Measurements from ENCODE around the gene RGS7.
"Not testable (repeated sequence)": the region's sequence is repeated elsewhere in the genome, so short reads cannot be mapped to it uniquely, and the experiment has no call there.

Gene RGS7

DNA sequence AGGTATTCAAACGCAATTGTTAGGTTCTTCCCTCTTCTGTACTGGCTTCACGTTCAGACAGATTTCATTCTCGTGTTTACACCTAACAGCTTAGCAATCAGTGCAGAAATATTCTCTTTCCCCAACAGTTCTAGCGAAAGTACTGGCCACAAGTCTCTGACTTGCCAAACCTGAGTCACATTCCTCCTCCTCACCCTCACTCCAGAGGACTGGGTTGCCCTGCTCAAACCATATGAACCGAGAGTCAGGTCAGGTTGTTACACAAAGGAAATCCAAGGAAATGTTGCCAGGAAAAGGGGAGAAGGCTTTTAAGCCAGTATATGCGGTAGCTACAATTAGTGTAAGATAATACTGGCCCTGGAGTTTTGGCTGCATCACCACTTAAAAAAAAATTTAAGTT, 282.5 kb downstream of the RGS7 start:
- no peak for DNase-seq

DNA sequence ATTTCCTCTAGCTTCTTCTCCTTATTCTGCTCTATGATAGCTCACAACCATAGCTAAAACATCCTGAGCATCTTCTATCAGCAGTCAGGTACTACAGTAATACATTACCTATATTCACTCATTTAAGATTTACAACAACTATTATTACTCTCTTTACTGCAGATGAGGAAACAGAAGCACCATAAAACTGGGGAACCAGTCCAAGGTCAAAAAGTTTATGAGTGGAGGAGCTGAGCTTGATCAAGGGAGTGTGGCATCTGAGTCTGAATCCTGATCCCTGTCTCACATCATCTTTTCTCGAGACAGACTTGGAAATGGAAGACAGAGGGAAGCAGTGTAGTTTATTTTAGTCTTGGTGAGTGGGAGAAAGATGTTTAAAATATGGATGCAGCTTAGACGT, 288.6 kb downstream of the RGS7 start:
- DNase-seq, result no peak

DNA sequence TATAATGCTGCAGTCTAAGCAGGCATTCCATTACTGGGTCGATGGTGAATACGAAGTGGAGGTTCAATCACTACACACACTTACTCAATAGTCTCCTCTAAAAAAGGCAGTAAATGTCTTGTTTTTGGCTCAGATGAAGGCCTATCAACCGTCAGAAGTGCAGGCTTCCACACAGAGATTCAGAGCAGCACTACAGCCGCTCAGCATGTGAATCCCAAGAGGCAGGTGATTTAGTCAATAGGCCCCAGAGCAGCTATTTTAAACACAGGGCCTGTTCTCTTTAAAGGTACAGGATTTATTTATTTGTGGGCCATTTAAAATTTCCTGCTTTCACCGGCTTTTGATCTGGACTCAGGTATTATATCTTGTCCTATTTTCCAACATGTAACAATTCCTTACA, 293.7 kb downstream of the RGS7 start:
- no peak for DNase-seq

DNA sequence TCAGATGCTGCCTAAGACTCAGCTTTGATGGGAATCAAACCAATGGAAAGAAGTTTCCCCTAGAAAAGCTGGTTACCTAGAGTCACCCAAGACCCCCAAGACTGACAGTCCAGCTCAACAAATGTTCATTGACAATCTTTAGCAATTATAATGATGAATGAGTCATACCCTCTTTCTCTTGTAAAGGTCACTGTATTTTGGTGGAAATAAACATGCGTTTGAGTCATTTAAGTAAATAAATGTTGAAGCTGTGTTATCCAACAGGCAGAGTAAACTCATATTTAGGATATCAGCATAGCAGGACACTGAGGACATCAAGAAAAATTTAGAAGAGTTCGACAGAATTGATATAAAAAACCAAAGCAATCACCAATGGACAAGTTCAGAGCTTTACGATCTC, 295.9 kb downstream of the RGS7 start:
- no peak for DNase-seq

DNA sequence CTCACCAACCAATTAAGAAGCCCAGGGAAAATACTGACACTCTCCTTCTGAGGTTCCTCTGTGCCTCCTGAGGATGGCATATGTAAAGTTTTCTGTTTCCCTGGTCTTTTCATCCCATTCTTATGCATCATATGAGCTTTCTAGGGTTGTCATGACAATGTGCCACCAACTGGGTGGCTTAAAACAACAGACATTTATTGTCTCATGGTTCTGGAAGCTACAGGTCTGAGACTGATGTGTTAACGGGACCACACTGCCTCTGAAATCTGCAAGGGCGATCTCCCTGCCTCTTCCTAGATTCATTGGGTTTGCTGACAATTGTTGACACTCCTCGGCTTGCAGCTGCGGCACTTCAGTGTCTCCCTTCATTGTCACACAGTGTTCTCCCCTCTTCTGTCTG, 308.4 kb downstream of the RGS7 start:
- no peak for DNase-seq

DNA sequence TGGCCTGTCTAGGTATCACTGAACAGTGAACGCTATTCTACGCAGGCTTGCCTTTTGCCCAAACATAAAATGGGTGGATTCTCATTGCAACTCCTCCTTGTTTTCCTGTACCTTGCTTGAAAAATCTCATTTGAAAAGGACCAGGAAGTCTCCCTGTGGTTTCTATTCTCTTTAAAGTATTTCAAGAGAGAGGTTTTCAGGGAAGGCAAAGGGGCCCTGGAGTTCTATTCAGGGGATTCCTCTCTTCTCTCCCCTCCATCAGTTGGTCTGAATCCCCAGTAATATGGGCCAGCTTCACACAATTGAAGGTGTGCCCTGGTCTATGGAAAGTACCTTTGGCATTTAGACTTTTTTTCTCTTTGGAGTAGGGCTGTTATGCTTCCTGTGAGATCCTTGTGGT, 311.3 kb downstream of the RGS7 start:
- DNase-seq, result no peak

DNA sequence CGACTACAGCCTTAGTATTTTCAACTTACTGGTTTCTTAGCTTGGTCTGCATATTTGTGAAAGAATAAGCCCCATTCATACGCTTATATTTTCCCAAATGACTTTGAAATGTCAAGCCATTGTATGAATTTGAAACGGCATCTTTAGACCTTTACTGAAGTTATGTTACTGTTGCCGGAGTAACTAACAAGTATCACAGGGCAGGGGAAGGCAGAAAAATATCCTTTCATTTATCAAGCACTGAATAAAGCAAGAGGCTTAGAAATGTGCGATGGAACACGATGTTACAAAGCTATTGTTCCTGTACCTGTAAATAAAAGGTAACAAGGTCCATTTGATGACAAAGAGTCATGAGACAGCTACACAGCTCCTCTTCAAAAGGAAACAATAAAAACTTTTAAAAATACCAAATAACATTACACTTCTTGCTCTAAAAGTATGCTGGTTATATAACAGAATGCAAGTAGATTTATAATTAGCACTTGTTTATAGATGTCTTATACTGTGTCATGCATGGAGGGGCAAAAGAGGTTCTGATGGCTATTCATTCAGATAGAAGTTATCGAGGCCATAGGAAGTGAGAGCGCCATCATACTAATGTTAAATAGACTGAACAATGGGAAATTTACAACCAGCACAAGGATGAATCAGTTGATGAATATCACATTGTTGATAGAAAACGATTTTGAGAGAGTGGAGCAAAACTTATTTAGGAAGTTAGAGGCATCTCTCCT, 322.6 kb downstream of the RGS7 start:
- DNase-seq, result no peak

DNA sequence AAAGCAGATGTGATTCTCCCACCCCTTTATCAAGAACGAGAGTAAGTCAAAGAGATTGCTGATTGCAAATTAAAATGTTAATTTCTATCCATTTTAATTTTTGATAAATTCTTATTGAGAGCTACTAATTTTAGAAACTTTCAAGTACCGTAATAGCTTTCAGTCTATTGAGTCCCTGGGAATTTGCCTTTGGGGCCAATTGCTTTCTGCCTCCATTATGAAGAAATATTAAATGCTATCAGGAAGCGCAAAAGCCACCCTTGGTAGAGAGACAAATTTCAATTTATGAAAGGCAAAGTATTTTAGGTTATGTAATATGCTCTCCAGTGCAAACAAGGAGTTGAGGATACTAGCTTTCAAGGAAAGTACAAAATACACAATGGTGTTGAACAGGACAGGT, 332.2 kb downstream of the RGS7 start:
- no peak for DNase-seq

DNA sequence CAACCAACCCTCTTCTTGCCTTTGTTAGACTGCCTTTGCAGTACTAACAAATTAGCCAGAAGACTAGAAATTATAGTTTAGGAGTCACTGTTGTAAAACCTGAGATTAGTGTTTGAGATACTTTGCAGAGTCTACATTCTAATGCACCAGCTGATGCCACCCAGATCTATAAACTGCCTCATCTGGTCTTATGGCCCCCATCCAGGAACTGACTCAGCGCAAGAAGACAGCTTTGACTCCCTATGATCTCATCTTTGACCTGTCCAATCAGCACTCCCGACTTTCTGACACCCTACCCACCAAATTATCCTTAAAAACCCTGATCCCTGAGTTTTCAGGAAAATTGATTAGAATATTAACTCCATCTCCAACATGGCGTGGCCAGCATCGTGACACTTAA, 334.6 kb downstream of the RGS7 start:
- no peak for DNase-seq

DNA sequence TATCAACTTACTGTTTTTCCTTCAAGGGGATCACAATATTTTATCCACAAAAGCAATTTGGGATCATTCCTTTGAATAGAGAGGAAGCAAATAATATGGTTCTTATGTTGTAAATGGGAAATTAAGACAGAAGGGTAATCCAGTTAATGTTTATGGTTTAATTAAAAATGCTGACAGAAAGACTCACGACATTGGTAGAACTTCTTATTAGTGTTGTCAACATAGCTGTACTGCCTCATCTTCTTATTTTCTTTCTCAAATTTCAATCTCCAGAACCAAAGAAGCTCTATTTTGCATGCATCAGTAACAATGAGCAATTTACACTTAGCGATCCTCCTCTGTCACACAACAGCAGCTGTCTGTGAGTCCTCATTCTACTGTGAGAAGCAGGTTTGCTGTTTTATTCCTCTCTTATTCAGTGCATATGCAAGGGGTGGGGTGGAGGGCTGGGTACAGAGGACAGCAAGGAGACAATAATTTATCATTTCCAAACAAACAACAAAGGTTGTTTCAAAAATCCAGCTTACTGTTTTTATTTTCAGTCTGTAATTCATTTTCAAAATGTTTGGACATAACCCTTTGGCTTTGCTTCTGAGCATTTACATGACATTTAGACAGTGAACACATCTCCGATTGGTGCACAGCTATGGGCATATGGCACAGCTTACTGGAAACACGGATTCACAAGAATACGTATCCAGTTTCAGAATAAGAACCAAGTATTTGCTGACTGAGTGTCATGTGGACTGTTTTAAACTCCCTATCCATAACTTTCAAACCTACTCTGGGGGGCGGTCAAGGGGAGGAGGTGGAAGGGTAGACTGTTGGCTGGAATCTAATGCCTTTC, 335.9 kb downstream of the RGS7 start:
- no peak for DNase-seq

DNA sequence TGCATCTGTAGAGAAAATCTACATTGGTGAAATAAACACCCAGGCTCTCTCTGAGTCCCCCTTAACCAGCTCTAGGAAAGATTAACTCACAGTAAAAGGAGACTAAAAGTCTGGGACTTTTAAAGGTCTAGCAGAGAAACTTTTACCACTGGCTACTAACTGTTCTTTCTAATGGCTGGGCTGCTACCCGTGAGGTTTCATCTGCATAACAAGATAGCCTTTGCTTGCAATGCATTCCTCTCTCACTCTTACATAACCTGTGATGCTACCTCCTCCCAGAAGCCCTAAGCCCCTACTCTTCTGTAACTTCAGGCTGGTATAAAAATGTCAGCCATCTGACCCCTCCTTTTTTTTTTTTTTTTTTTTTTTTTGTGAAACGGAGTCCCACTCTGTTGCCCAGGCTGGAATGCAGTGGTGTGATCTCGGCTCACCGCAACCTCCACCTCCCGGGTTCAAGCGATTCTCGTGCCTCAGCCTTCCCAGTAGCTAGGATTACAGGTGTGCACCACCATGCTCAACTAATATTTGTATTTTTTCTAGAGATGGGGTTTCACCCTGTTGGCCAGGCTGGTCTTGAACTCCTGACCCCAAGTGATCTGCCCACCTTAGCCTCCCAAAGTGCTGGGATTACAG, 344.2 kb downstream of the RGS7 start:
- DNase-seq, result no peak

DNA sequence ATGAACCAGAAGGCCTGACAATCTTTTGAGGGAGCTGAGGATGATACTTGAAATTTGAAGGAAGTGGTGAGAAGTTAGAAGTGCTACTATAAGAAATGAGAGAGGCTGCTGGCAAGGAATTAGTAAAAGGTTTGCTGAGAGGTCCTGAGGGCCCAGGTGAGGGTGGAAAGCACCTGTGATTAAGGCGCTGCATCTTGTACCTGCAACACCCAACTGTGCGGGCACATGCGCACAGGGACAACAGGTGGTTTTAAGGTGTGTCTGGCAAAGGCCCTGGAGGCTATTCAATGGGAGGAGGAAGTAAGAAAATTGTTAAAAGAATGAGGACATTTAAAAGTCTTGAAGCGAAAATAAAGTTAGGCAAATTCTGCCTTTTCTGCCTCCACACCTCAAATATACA, 349.3 kb downstream of the RGS7 start:
- DNase-seq, result no peak

DNA sequence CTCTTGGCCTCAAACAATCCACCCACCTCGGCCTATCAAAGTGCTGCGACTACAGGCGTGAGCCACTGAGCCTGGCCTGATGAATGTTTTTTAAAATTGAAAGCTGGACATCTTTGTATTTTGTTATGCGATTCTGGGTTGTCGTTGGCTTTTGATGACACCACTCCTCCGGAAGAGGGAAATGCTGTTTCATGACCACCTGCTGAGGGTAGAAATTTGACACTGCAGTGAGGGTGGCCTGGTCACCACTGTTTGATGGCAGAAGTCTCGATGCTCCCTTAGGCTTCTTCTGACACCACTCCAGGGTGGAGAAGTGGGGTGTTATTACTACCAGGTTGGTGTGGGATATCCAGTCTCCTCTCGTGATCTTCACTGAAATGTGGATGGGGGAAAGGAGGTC, 357.2 kb downstream of the RGS7 start:
- no peak for DNase-seq

DNA sequence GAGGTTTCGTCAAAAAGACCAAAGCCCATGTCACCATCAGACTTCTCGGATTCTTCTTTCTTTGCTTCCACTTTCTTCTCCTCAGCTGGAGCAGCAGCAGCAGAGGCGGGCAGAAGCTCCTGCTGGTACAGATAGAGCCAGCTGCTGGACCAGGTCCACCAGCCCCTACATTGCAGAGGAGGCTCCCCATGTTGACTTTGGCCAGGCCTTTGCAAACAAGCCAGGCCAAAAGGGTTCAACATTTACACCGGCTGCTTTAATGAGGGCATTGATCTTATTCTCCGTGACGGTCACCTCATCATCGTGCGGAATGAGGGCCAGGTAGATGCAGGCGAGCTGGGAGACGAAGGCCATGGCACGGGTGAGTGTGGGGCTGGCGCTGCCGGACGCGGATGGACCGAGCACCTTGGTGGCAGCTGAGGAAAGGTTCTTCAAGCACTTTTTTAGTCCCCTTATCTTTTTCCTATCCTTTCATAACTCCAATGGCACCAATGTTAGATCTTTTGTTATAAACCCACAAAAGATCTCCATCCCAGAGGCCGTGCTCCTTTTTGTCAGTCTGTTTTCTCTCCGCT, 358.5 kb downstream of the RGS7 start:
- DNase-seq, result no peak

DNA sequence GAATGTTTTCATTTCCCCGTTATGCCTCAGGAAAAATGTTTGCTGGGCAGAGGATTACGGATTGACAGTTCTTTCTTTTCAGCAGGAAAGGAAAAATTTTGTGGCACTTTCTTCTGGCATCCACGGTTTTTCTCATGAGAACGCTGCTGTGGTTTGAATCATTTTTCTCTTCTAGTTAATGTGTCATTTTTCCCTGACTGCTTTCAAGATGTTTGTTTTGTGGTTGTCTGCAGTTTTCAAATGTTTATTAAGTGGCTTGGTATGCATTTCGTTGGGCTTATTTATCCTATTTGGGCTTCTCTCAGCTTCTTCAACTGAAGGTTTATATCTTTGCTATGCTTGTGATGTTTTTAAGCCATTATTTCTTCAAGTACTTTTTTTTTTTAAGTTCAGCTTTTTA, 359.0 kb downstream of the RGS7 start:
- no peak for DNase-seq

DNA sequence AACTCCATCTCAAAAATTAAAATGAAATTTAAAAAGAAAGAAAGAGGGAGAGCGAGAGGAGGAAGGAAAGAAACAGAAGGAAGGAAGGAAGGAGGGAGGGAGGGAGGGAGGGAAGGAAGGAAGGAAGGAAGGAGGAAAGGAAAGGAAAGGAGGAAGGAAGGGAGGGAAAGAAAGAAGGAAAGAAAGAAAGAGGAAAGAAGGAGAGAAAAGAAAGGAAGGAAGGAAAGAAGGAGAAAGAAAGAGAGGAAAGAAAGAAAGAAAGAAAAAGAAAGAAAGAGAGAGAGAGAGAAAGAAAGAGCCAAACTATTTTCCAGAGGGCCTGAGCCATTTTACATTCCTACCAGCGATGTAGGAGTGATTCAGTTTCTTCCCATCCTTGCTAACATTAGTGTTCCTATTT, 364.0 kb downstream of the RGS7 start:
- no peak for DNase-seq

DNA sequence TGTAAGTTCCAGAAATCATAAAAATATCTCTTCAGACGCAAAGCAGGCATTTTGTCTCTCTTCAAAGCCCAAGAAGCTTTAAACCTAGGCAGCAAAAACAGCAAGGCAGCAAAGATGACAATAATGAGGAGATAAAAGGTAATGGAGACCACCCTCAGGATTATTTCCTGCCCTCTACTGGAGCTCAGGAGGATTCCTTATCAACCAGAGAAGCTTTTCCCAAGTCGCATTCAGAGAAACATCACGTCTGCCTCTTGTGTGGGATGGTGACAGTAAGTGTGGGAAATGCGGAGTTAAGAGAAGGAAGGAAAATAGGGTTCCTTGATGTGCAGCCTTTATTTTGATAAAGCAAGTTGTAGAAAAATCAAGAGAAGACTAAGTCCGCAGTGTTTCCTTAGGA, 365.8 kb downstream of the RGS7 start:
- DNase-seq, result no peak

DNA sequence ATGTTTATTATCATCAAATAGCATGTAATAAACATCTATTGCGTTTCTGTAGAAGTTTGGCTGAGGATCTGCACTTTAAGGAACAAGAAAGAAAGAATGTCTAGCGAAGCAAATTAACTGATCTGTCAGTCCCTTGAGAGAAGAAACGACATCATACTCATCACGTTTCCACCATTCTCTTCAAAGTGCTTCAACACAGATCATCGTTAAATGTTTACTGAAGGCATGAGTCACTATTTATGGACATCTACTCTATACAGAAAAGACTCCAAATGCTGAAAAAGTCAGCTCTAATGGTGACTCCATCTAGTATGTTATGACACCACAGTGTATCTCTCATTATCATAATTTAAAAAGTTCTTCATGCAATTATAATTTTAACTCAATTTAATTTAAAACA, 369.1 kb downstream of the RGS7 start:
- DNase-seq, result no peak

DNA sequence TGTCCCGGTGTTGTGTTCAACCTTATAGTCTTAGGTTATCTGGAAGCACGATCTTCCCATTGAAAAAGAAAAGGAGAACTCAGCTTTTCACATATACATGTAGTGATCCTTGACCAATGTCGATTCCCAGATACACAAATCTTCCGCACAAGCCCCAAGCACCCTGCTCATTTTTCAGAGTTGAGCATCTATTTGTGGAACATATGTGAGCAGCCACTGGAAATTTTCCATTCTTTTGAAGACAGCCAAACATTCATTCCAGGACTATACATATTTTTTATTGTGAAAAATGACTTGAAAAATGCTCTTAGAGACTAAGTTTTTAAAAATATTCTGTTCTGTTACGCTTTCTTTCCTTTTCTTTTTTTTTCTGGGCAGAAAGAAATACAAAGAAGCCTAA, 371.9 kb downstream of the RGS7 start:
- no peak for DNase-seq

DNA sequence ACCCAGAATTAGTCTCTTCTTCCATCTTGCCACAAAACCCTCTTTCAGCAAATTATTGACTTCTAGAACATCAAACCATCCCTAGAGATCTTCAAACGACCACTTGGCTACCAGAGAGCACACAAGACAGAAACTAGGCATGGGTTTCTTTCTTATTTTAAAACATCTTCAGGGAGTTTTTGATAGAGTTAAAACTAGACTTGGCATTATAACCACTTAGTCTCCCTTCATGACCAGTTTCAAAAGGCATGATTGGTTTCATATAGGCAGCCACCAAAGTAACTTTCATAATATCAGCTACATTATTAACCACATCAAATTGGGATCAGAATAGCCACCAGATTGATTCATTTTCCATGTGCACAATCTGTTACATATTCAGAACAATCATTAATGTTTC, 376.7 kb downstream of the RGS7 start:
- DNase-seq, result no peak

DNA sequence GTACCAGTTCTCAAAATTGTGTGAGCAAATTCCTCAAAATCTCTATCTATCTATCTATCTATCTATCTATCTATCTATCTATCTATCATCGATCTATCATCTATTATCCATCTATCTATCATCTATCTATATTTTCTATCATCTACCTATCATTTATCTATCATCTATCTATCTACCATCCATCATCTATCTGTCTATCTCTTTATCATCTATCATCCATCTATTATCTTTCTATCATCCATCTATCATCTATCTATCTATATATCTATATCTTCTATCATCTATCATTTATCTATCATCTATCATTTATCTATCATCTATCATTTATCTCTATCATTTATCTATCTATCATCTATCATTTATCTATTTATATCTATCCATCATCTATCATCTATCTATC, 380.3 kb downstream of the RGS7 start:
- DNase-seq, result no peak

DNA sequence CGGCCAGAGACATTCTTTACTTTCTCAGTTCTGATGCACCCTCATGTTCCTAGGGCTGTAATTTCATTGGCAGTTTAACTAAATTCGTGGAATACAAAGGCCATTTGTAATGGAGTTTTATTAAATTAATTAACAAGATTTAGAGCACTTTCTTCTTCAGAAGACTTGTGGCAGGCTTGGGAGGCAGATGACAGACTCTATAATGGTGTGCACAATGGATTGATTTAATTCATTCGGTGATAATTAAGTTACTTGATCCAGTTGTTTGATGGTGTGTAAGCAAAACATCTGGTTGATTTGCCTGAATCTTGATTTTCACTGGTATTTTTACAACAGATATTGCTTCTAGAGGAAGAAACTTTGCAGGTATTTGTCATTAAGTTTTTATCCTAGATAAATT, 383.1 kb downstream of the RGS7 start:
- no peak for DNase-seq

DNA sequence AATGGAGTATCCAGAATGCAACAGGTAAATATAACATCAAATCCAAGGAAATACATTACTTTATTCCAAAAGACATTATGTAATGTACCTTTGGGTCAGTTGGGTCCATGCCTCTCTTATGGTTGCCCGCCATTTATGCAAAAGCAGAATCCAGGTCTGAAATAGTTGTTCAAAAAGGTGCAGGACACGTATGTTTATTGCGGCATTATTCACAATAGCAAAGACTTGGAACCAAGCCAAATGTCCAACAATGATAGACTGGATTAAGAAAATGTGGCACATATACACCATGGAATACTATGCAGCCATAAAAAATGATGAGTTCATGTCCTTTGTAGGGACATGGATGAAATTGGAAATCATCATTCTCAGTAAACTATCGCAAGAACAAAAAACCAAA, 384.9 kb downstream of the RGS7 start:
- DNase-seq, result not testable (repeated sequence)

DNA sequence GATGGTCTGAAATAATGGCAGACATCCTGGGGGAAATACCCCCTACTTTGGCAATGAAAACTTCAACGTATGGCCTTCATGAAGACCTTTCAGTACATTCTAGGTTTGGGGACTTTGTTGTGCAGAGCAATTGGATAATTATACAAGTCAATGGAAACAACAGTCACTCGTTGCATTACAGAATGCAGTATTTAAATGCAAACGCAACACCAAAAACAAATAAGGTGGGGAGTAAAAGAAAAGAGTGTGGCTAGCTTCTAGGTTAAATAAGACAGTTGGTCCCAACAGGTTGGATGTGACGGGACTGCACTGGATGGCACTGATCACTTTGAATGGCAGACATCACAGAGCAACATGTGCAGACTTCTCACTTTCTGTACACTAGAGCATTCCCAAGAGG, 386.8 kb downstream of the RGS7 start:
- no peak for DNase-seq
